VCaP (cell line): Measurements from ENCODE around the gene ZNF592.
A peak's percentile ranks its signal among the peaks of the same experiment; 100 is the strongest.

ENCODE experiments used
- H3K27ac ChIP-seq: fragments of 450-650 bp; 2 replicates; pipeline ENCODE4 v1.5.1; 2017
- TF ChIP-seq, protein P1 (sequence below): fragments of 450-650 bp; conservative IDR thresholded peaks from 2 replicates; pipeline ENCODE4 v1.5.1; 2017; ENCODE audit warnings: mild to moderate bottlenecking, moderate library complexity

The ZNF592 gene

DNA sequence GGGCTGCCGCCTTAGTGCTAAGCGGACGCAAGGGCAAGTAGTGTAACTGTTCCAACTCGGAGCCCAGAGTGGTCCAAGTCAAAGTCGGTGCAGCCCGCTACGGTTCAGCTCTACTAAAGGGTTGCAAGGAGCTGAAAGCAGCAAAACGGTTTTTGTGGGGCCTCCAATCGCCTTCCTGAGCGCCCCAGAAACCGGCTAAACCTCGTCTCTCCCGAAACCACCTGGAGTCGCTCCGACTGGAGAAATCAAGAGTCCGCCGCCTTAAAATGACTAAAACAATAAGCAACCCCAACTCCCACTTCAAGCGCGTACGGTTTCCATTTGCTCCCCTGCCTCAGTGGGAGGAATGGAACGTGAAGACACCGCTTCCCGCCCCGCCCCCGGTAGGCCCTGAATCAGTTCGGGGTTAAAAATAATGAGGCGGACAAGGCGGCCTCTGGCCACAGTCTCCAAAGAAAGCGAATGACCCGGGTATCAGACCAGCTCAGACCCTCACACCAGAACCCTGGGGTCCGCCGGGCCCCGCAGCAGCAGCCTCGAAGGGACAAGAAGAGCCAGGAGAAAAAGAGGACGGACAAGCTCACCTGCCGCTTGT lies 32.9 kb upstream of the ZNF592 start:
- peak overlapping the region; percentile 91 for H3K27ac ChIP-seq
- TF ChIP-seq, protein P1, sequence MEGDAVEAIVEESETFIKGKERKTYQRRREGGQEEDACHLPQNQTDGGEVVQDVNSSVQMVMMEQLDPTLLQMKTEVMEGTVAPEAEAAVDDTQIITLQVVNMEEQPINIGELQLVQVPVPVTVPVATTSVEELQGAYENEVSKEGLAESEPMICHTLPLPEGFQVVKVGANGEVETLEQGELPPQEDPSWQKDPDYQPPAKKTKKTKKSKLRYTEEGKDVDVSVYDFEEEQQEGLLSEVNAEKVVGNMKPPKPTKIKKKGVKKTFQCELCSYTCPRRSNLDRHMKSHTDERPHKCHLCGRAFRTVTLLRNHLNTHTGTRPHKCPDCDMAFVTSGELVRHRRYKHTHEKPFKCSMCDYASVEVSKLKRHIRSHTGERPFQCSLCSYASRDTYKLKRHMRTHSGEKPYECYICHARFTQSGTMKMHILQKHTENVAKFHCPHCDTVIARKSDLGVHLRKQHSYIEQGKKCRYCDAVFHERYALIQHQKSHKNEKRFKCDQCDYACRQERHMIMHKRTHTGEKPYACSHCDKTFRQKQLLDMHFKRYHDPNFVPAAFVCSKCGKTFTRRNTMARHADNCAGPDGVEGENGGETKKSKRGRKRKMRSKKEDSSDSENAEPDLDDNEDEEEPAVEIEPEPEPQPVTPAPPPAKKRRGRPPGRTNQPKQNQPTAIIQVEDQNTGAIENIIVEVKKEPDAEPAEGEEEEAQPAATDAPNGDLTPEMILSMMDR = no peak

DNA sequence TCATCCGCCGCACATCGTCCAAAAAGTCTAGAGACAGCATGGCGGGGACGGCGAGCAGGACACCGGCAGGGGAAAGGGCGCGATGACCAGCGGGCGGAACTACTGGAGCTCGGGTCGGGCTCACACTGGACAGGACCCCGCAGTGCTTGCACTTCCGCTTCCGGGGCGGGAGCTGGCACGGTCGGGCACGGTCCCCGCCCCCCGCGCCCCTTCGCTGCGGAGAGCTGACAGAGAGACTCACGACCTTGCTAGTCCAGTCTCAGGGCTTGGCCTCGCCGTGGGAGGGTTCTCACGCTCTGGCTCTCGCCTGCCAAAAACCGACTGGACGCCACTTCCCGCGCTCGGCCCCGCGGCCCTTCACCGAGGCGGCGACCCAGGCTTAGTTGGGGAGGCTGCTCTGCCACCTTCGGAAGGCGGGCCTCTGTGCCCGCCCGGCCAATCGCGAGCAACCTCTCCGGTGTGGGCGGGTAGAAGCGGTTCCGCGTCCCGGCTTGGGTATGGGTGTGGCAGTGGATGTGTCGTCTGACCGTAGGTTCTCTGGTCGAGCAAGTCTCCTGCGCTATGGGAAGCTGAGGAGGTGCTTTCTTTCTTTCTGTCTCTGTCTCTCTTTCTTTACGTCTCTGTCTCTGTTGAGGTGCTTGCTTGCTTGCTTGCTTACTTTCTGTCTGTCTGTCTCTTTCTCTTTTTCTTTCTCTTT lies 32.2 kb upstream of the ZNF592 start, which contains the start of gene SEC11A:
SEC11A (minus strand) TSS at position 104 of the 697 bp plus-strand sequence; CDS start at position 40, 64 bp downstream.
- TF ChIP-seq, protein P1 = no peak
- peak within 1 kb of the TSS; percentile 91 for H3K27ac ChIP-seq

DNA sequence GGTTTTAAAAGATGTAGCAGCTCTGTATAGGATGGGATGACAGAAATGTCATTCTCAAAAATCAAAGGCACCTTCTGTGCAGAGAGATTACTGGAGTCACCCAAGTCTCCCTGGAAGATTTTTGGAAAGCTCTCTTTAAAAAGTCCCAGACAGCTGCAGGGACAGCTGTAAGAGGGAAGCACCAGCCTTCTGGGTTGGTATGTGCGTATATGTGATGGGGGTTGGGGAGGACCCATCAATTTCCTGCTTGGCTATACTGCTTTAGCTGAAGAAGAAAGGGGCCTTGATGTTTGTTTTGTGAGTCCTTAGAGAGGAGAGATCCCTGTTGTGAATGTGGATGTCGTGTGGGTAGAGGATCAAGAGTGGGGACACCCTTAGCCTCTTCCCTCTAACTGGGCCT lies 27.0 kb upstream of the ZNF592 start:
- no peak overlapping the region for H3K27ac ChIP-seq
- TF ChIP-seq, protein P1 = no peak

DNA sequence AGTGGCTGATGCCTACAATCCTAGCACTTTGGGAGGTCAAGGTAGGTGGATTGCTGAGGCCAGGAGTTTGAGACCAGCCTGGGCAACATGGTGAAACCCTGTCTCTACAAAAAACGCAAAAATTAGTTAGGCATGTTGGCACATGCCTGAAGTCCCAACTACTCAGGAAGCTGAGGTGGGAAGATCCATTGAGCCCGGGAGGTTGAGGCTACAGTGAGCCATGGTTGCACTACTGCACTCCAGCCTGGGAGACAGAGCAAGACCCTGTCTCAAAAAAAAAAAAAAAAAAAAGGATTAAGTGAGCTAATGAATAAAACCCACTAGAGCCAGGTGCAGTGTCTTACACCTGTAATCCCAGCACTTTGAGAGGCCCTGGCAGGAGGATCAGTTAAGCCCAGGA lies 25.8 kb upstream of the ZNF592 start:
- TF ChIP-seq, protein P1 = no peak
- H3K27ac ChIP-seq = no peak overlapping the region

DNA sequence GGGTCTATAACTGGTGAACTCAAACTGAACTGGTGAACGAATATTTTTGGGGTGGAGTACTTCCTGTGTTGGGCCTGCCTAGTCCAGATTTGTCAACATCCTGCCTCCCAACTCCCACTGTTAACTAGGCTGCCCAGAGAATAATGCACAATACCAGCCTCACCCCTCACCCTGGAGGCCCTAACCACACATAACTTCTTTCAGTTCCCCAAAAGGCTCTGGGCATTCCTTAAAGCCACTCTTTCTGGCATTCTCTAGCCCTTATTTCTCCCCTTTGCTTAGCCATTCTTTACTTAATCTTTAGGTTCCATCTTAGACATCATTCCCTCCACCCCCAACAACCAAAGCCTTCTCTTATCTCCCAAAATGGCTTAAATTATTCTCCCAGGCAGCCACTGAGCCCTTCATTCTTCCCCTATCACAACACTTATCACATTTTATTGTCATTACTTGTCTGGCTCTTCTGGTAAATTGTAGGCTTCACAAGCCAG lies 23.3 kb upstream of the ZNF592 start:
- H3K27ac ChIP-seq = no peak overlapping the region
- TF ChIP-seq, protein P1 = no peak

DNA sequence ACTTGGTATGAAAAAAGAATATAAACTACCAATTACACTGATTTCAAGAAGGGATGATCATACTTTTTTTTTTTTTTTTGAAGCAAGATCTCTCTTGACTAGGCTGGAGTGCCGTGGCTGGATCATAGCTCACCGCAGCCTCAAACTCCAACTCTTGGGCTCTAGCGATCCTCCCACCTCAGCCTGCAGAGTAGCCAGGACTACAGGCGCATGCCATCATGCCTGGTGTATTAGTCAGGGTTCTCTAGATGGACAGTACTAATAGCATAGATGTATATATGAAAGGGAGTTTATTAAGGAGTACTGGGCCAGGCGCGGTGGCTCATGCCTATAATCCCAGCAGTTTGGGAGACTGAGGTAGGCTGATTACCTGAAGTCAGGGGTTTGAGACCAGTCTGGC lies 21.0 kb upstream of the ZNF592 start:
- no peak overlapping the region for H3K27ac ChIP-seq
- TF ChIP-seq, protein P1 = no peak

DNA sequence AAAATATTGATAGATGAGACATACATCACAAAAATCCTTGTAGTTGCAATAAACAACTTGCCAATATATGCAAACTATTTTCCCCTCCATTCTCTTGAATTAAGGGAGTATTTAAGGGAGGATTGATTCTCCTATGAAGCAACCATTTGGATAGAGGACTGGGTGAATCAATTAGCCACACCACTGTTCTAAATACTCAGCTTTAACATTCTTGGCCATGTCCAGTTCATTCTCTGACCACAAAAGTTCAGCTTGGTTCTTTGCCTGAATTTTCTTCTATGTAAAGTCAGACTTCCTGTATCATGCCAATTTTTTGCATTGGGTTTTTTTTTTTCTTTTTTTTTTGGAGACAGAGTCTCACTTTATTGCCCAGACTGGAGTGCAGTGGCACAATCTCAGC lies 16.6 kb upstream of the ZNF592 start:
- H3K27ac ChIP-seq = no peak overlapping the region
- TF ChIP-seq, protein P1 = no peak
